Endodermal cell (in vitro differentiated cells): ENCODE measurements around the gene PFKL. TPM values are rescaled to one million over a fixed set of nuclear protein-coding genes. Genes with fewer than 3 reads are reported as not detected.

ENCODE experiments used
- DNase-seq: peaks from one replicate; pipeline ENCODE4 v3.0.0-alpha.2; 2017
- H3K27ac ChIP-seq: 2 replicates; pipeline ENCODE4 v1.5.1; 2013; ENCODE audit warnings: mild to moderate bottlenecking, low read depth, low read length, moderate library complexity
- H3K27me3 ChIP-seq: 2 replicates; pipeline ENCODE4 v1.6.1; 2013; ENCODE audit warnings: mild to moderate bottlenecking, low read length, moderate library complexity; ENCODE audit not compliant: insufficient read depth, control insufficient read depth, poor library complexity, severe bottlenecking
- H3K36me3 ChIP-seq: 2 replicates; pipeline ENCODE4 v1.7.0; 2013; ENCODE audit warnings: mild to moderate bottlenecking, low read length, moderate library complexity; ENCODE audit not compliant: control insufficient read depth, insufficient read depth
- H3K4me1 ChIP-seq: one replicate; pipeline ENCODE4 v1.7.0; 2013; ENCODE audit warnings: low read length; ENCODE audit not compliant: control insufficient read depth, insufficient read depth
- H3K4me3 ChIP-seq: 2 replicates; pipeline ENCODE4 v1.5.1; 2013; ENCODE audit warnings: mild to moderate bottlenecking, low read length, moderate library complexity
- H3K9ac ChIP-seq: 2 replicates; pipeline ENCODE4 v1.6.1; 2013; ENCODE audit warnings: mild to moderate bottlenecking, low read length, moderate library complexity; ENCODE audit not compliant: poor library complexity, severe bottlenecking; ENCODE audit errors: extremely low read depth
- H3K9me3 ChIP-seq: 2 replicates; pipeline ENCODE4 v1.6.1; 2013; ENCODE audit warnings: mild to moderate bottlenecking, low read length, moderate library complexity; ENCODE audit not compliant: control insufficient read depth
- H3K27ac Mint-ChIP-seq: 2 replicates; pipeline ENCODE4 v1.8.0; 2020; ENCODE audit warnings: mixed read lengths
- H3K27me3 Mint-ChIP-seq: 2 replicates; pipeline ENCODE4 v1.8.0; 2021; ENCODE audit warnings: mild to moderate bottlenecking, mixed read lengths; ENCODE audit not compliant: insufficient read depth
- H3K36me3 Mint-ChIP-seq: 2 replicates; pipeline ENCODE4 v1.8.0; 2020; ENCODE audit warnings: low read depth, mixed read lengths
- H3K4me1 Mint-ChIP-seq: 2 replicates; pipeline ENCODE4 v1.8.0; 2020; ENCODE audit warnings: mixed read lengths
- H3K4me3 Mint-ChIP-seq: 2 replicates; pipeline ENCODE4 v1.8.0; 2020; ENCODE audit warnings: mild to moderate bottlenecking, moderate library complexity, mixed read lengths
- H3K9me3 Mint-ChIP-seq: 2 replicates; pipeline ENCODE4 v1.8.0; 2020; ENCODE audit warnings: mild to moderate bottlenecking, mixed read lengths
- CTCF ChIP-seq: fragments of 200-600 bp; sonication (generic); conservative IDR thresholded peaks from 2 replicates; pipeline ENCODE4 v1.5.0; 2021; ENCODE audit warnings: antibody characterized with exemption, mild to moderate bottlenecking
- WGBS, 2 experiments: methylation state at CpG; one replicate each; pipeline versions ENCODE4 v1.1.5 to v1.1.7; 2013; ENCODE audit warnings: missing lambda C conversion rate in 2 of 2, mixed read lengths in 1 of 2; ENCODE audit not compliant: insufficient coverage in 1 of 2, insufficient read length in 1 of 2; 5-methylcytosine and 5-hydroxymethylcytosine counted together
- total RNA-seq, 2 donors: library from RNA; stranded (reverse); fragmentation: NEBNext Ultra II Directional in 1 of 2; extraction: Animal tissue kit (Norgen Biotek cat#: 25700) in 1 of 2; gene quantifications; 2 replicates in 1 of 2; 3 replicates in 1 of 2; pipeline ENCODE4 v1.2.1, GENCODE V29; 2021

Gene PFKL
- total RNA-seq, 2 donors from 2014 or later: 195 to 198 TPM

DNA sequence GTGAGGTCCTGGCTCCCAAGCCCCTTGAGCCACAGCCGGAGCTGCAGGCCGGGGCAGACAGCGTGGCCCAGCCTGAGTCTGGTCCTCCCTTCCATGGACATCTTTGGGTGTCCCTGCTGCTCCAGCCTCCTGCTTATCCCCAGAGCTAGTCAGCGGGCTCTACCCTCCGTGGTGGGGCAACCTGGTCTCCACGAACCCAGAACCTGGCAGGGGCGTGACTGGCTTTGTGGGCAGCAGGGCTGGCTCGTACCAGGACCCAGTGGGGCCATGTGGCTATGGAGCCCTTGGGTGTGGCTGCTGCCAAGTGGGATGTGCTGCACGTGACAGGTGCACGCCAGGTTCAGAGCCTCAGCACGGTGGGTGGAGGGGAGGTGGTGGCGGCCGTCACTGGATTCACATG lies 21.0 kb downstream of the PFKL start:
- no peak overlapping the region for H3K4me3 ChIP-seq
- H3K4me1 ChIP-seq: no peaks in the 10 kb centered on the region
- no peaks in the 10 kb centered on the region for H3K9me3 Mint-ChIP-seq
- 94 to 98% methylated on average over 9 to 13 of the region's 13 CpGs for WGBS, 2 experiments
- no peaks in the 10 kb centered on the region for H3K27me3 Mint-ChIP-seq
- no peak overlapping the region for H3K9ac ChIP-seq
- H3K36me3 Mint-ChIP-seq: peaks cover 18% of the 10 kb centered on the region
- no peak for DNase-seq
- no peak for TF ChIP-seq CTCF
- no peaks in the 10 kb centered on the region for H3K9me3 ChIP-seq
- no peak overlapping the region for H3K27ac Mint-ChIP-seq
- no peak overlapping the region for H3K27ac ChIP-seq
- no peak overlapping the region for H3K4me3 Mint-ChIP-seq
- H3K4me1 Mint-ChIP-seq: no peaks in the 10 kb centered on the region
- no peaks in the 10 kb centered on the region for H3K27me3 ChIP-seq
- peaks cover 29% of the 10 kb centered on the region for H3K36me3 ChIP-seq

GRCh38 chr21:44321846-44322450 lies 22.1 kb downstream of the PFKL start:
- H3K9ac ChIP-seq: no peak overlapping the region
- Mint-ChIP-seq H3K4me3 (no peak overlapping the region), H3K9me3 (no peaks in the 10 kb centered on the region), H3K36me3 (peaks cover 14% of the 10 kb centered on the region), H3K27me3 (no peaks in the 10 kb centered on the region), H3K27ac (no peak overlapping the region), H3K4me1 (no peaks in the 10 kb centered on the region)
- TF ChIP-seq CTCF: peak; percentile 23
- H3K36me3 ChIP-seq: peaks cover 23% of the 10 kb centered on the region
- no peak overlapping the region for H3K27ac ChIP-seq
- WGBS, 2 experiments: 94 to 95% methylated on average over 13 to 23 of the region's 23 CpGs
- no peak for DNase-seq
- H3K9me3 ChIP-seq: no peaks in the 10 kb centered on the region
- no peak overlapping the region for H3K4me3 ChIP-seq
- H3K4me1 ChIP-seq: no peaks in the 10 kb centered on the region
- no peaks in the 10 kb centered on the region for H3K27me3 ChIP-seq

DNA sequence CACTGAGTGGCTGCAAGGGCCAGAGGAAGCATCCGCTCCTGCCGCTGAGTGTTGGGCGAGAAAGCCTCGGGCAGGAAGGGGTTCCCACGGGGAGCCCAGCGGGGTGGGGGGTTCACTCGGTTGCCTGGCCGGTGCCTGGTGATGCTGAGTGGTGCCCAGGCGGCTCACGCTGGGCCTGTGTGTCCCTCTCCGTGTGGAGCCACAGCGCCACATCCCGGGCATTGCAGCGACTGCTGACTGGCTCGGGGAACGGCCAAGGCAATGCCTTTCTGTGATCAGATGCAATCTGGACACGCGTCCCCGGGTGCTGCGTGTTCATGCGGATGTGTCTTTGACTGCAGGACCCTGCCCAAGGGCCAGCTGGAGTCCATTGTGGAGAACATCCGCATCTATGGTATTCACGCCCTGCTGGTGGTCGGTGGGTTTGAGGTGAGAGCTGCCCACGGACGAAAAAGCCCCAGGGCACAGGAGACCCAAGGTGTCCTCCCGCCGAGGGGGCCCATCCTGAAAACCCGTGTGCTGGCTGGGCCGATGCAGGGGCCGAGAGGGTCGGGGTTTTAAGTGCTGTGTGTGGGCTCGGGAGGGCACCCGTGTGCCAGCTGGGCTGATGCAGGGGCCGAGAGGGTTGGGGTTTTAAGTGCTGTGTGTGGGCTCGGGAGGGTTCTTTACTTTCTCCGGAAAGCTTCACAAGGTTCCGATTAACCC lies 22.9 kb downstream of the PFKL start:
- H3K4me3 Mint-ChIP-seq: no peak overlapping the region
- H3K27ac Mint-ChIP-seq: no peak overlapping the region
- WGBS, 2 experiments: 91 to 95% methylated on average over 19 to 38 of the region's 38 CpGs
- Histone ChIP-seq H3K9me3 (no peaks in the 10 kb centered on the region), H3K27me3 (no peaks in the 10 kb centered on the region), H3K36me3 (peaks cover 20% of the 10 kb centered on the region), H3K27ac (no peak overlapping the region), H3K4me3 (no peak overlapping the region), H3K9ac (no peak overlapping the region), H3K4me1 (no peaks in the 10 kb centered on the region)
- no peaks in the 10 kb centered on the region for H3K27me3 Mint-ChIP-seq
- H3K36me3 Mint-ChIP-seq: peaks cover 14% of the 10 kb centered on the region
- TF ChIP-seq CTCF: no peak
- DNase-seq: no peak
- H3K4me1 Mint-ChIP-seq: no peaks in the 10 kb centered on the region
- no peaks in the 10 kb centered on the region for H3K9me3 Mint-ChIP-seq
